Muscle layer of duodenum (tissue), 2 donors: Measurements from ENCODE around the gene AFMID.

Experiments used
- H3K27ac ChIP-seq: one replicate; pipeline ENCODE4 v1.7.0; 2013; ENCODE audit warnings: mild to moderate bottlenecking, low read length
- H3K27me3 ChIP-seq: one replicate; pipeline ENCODE4 v1.7.0; 2013; ENCODE audit warnings: low read depth, mild to moderate bottlenecking, control low read depth, low read length
- H3K36me3 ChIP-seq, 2 donors: one replicate each; pipeline ENCODE4 v1.7.0; 2013; ENCODE audit warnings: low read length in 2 of 2, control low read depth in 1 of 2, mild to moderate bottlenecking in 1 of 2; ENCODE audit not compliant: insufficient read depth in 2 of 2, control insufficient read depth in 1 of 2
- H3K4me1 ChIP-seq, 2 donors: one replicate each; pipeline ENCODE4 v1.7.0; 2013; ENCODE audit warnings: low read length in 2 of 2, mild to moderate bottlenecking in 2 of 2, control low read depth in 1 of 2, moderate library complexity in 1 of 2; ENCODE audit not compliant: insufficient read depth in 2 of 2, control insufficient read depth in 1 of 2
- H3K4me3 ChIP-seq, 2 donors: one replicate each; pipeline ENCODE4 v1.7.0; 2013; ENCODE audit warnings: low read length in 2 of 2, low read depth in 1 of 2, mild to moderate bottlenecking in 1 of 2
- H3K9me3 ChIP-seq, 2 donors: one replicate each; pipeline ENCODE4 v1.7.0; 2013; ENCODE audit warnings: low read length in 2 of 2, control low read depth in 1 of 2, mild to moderate bottlenecking in 1 of 2; ENCODE audit not compliant: control insufficient read depth in 1 of 2
- donor health status: healthy.

The AFMID gene

GRCh38 chr17:78184868-78185267, 2.3 kb upstream of the AFMID start:
- no peak overlapping the region for H3K27ac ChIP-seq
- no peaks in the 10 kb centered on the region for H3K36me3 ChIP-seq
- no peaks in the 10 kb centered on the region for H3K9me3 ChIP-seq
- no peaks in the 10 kb centered on the region for H3K27me3 ChIP-seq
- H3K4me1 ChIP-seq, result peaks cover 11 to 41% of the 10 kb centered on the region in 2 donors
- H3K4me3 ChIP-seq, result peak overlapping the region in 1 of 2 donors; percentile 28

DNA sequence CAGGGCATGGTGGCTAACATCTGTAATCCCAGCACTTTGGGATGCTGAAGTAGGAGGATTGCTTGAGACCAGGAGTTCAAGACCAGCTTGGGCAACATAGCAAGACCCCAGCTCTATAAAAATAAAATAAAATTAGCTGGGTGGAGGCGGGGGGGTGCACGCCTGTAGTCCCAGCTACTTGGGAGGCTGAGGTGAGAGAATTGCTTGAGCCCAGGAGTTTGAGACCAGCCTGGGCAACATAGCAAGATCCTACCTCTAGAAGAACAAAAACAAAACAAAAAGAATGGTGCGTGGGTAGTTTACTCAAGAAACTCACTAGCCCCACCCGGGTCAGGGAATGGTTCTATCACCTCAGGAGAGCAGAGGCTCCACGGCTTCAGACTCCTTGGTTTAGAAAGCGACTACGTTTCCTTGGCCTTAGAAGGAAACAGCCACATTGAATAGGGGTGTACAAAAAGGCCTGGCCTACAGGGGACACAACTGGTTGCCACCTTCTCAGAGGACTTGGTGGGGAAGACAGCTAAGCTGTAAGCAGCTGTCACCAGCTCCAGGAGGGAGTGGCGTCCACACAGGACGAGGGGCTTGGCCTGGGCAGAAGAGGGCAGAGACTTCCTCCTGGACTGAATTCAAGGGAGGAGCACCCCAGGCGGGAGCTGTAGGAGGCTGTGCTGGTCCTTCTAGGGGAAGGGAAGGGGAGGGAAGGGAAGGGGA, 1.0 kb upstream of the AFMID start:
- no peaks in the 10 kb centered on the region for H3K9me3 ChIP-seq
- peaks cover 0 to 4% of the 10 kb centered on the region in 2 donors for H3K36me3 ChIP-seq
- H3K4me3 ChIP-seq, result no peak overlapping the region
- H3K27ac ChIP-seq, result no peak overlapping the region
- H3K4me1 ChIP-seq, result peaks cover 3 to 37% of the 10 kb centered on the region in 2 donors
- H3K27me3 ChIP-seq, result no peaks in the 10 kb centered on the region

DNA sequence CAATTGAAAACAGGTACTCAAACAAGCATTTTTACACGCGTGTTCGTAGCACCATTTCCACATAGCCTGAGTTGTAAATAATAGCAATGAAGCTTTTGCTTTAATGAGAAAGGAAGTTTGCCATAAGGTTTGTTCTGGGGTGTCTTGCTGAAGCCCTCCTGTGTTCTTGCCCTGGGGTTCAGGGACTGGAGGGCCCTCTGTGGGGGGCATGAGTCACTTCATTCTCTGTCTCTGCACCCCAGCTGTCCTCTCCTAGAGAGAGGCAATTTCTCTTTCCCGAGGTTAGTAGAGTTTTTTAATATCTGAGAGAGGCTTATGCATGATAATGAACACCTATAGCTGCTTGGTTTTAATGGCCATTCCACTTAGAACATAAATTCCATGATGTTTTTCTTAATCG, 9.6 kb downstream of the AFMID start:
- Histone ChIP-seq H3K27ac (no peak overlapping the region), H3K36me3 (peaks cover 0 to 3% of the 10 kb centered on the region in 2 donors), H3K9me3 (no peaks in the 10 kb centered on the region)

DNA sequence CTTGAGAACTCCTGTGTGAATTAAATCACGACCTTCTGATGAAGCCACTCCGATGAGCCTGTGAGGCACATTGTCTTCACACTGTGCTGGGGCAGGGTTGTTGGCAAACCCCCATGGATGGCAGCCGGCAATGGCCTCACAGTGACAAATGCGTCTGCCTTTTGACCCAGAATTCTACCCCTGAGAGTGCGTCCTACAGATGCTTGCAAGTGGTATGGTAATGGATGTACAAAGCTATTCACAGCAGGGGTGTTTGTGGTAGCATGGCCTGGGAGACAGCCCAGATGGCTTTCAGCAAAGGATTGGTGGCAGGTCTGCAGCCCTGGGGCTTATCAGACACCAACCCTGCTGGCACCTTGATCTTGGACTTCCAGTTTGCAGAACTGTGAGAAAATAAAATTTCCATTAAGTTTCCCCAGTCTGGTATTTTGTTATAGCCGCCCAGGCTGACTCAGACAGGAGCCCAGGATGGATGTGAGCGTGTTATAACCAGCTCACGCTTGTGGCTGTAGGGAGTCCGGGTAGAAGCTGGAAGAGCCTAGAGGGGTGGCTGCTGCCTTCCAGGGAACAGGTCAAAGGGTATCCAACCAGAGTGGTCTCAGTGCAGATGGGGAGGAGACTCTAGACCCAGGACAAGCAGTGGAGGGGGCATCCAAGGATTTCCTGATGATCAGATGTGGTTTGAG, 10.1 kb downstream of the AFMID start:
- Histone ChIP-seq H3K4me3 (no peak overlapping the region), H3K36me3 (peaks cover 0 to 3% of the 10 kb centered on the region in 2 donors), H3K27ac (no peak overlapping the region), H3K27me3 (no peaks in the 10 kb centered on the region), H3K4me1 (no peaks in the 10 kb centered on the region), H3K9me3 (no peaks in the 10 kb centered on the region)

More for the DNA sequence above, 9.6 kb downstream of the AFMID start:
- Histone ChIP-seq H3K4me3 (no peak overlapping the region), H3K27me3 (no peaks in the 10 kb centered on the region), H3K4me1 (no peaks in the 10 kb centered on the region)

- no peak overlapping the region for H3K4me3 ChIP-seq
- no peaks in the 10 kb centered on the region for H3K36me3 ChIP-seq
- no peaks in the 10 kb centered on the region for H3K27me3 ChIP-seq
- H3K27ac ChIP-seq, result no peak overlapping the region
- H3K4me1 ChIP-seq, result no peaks in the 10 kb centered on the region
- H3K9me3 ChIP-seq, result no peaks in the 10 kb centered on the region
These were observed 13.3 kb downstream of the AFMID start for GRCh38 chr17:78200451-78200850.

GRCh38 chr17:78202666-78203065, 15.5 kb downstream of the AFMID start:
- Histone ChIP-seq H3K9me3 (no peaks in the 10 kb centered on the region), H3K27ac (no peak overlapping the region), H3K36me3 (no peaks in the 10 kb centered on the region)

GRCh38 chr17:78204387-78205123, 17.4 kb downstream of the AFMID start:
- Histone ChIP-seq H3K4me3 (no peak overlapping the region), H3K36me3 (no peaks in the 10 kb centered on the region), H3K9me3 (no peaks in the 10 kb centered on the region), H3K27me3 (no peaks in the 10 kb centered on the region), H3K27ac (no peak overlapping the region), H3K4me1 (no peaks in the 10 kb centered on the region)

More at GRCh38 chr17:78202666-78203065, 15.5 kb downstream of the AFMID start:
- no peak overlapping the region for H3K4me3 ChIP-seq
- no peaks in the 10 kb centered on the region for H3K4me1 ChIP-seq
- H3K27me3 ChIP-seq, result no peaks in the 10 kb centered on the region

DNA sequence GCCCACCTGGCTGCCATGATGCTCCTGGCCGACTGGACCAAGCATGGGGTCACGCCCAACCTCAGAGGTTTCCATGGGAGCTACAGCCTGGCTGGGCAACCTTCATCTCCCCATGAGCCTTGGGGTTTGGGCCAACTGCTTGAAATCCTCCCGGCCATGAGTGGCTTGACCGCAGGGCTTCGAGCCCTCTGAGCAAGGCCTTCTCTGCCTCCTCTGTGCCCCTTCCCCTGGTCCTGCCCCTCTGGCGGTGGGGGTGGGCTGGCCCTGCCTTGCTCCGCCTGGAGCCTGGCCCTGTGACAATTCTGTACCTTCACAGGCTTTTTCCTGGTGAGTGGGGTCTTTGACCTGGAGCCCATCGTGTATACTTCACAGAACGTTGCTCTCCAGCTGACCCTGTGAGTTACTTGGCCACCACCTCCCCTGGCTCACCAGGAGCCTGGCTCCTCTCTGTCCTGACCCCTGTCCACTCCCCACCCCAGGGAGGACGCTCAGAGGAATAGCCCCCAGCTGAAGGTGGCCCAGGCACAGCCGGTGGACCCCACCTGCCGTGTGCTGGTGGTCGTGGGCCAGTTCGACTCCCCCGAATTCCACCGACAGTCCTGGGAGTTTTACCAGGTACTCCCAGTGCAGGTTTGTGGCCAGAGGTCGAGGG, 18.1 kb downstream of the AFMID start:
- H3K27ac ChIP-seq, result no peak overlapping the region
- no peaks in the 10 kb centered on the region for H3K9me3 ChIP-seq
- no peak overlapping the region for H3K4me3 ChIP-seq
- no peaks in the 10 kb centered on the region for H3K36me3 ChIP-seq
- H3K4me1 ChIP-seq, result no peaks in the 10 kb centered on the region
- no peaks in the 10 kb centered on the region for H3K27me3 ChIP-seq

GRCh38 chr17:78206298-78206697, 19.1 kb downstream of the AFMID start:
- no peaks in the 10 kb centered on the region for H3K9me3 ChIP-seq
- no peak overlapping the region for H3K4me3 ChIP-seq
- H3K27ac ChIP-seq, result no peak overlapping the region
- H3K4me1 ChIP-seq, result no peaks in the 10 kb centered on the region
- H3K27me3 ChIP-seq, result no peaks in the 10 kb centered on the region
- H3K36me3 ChIP-seq, result no peaks in the 10 kb centered on the region

GRCh38 chr17:78208486-78208885, 21.3 kb downstream of the AFMID start:
- no peaks in the 10 kb centered on the region for H3K36me3 ChIP-seq
- no peak overlapping the region for H3K27ac ChIP-seq
- H3K4me3 ChIP-seq, result no peak overlapping the region
- H3K9me3 ChIP-seq, result no peaks in the 10 kb centered on the region
- H3K4me1 ChIP-seq, result no peaks in the 10 kb centered on the region
- H3K27me3 ChIP-seq, result no peaks in the 10 kb centered on the region

GRCh38 chr17:78210111-78210510, 22.9 kb downstream of the AFMID start:
- no peaks in the 10 kb centered on the region for H3K36me3 ChIP-seq
- no peaks in the 10 kb centered on the region for H3K27me3 ChIP-seq
- no peak overlapping the region for H3K4me3 ChIP-seq
- H3K27ac ChIP-seq, result no peak overlapping the region
- no peaks in the 10 kb centered on the region for H3K9me3 ChIP-seq
- peaks cover 0 to 6% of the 10 kb centered on the region in 2 donors for H3K4me1 ChIP-seq
